ENCODE measurements around the gene MDK.

DNA sequence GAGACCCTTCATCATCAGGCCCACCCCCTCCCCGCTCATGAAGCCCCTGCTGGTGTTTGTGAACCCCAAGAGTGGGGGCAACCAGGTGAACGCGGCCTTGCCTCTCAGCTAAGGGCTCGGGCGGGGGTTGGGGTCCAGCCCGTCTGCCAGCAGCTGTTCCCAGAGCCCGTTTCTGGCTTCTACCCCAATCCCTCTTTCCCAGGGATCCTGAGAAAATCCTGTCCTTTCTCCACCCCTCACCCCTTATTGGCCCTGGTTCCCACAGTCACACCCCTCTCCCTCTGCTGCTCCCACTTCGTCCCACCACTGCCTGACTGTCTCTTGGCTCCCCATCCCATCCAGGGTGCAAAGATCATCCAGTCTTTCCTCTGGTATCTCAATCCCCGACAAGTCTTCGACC is 9.4 kb upstream of the MDK start:
- TF ChIP-seq, protein P1, sequence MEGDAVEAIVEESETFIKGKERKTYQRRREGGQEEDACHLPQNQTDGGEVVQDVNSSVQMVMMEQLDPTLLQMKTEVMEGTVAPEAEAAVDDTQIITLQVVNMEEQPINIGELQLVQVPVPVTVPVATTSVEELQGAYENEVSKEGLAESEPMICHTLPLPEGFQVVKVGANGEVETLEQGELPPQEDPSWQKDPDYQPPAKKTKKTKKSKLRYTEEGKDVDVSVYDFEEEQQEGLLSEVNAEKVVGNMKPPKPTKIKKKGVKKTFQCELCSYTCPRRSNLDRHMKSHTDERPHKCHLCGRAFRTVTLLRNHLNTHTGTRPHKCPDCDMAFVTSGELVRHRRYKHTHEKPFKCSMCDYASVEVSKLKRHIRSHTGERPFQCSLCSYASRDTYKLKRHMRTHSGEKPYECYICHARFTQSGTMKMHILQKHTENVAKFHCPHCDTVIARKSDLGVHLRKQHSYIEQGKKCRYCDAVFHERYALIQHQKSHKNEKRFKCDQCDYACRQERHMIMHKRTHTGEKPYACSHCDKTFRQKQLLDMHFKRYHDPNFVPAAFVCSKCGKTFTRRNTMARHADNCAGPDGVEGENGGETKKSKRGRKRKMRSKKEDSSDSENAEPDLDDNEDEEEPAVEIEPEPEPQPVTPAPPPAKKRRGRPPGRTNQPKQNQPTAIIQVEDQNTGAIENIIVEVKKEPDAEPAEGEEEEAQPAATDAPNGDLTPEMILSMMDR (IDR thresholded peaks at IDR 0.05): no peak
- TF ChIP-seq POLR2A (IDR thresholded peaks at IDR 0.05): no peak
